ENCODE measurements around the gene TIMM29.
"Not testable (repeated sequence)": the region's sequence is repeated elsewhere in the genome, so short reads cannot be mapped to it uniquely, and the experiment has no call there.

TIMM29 gene

GRCh38 chr19:10936661-10937084, 8.1 kb downstream of the TIMM29 start:
- in situ Hi-C loops (cut with MboI; ENCODE audit: low sequenced_read_pairs) = loop anchor here (10.0 kb wide), 1 partner anchor 268 kb away; no protein-coding TSS in a partner anchor

- in situ Hi-C loops (cut with MboI; ENCODE audit: low sequenced_read_pairs) = not testable (repeated sequence)
Measured at GRCh38 chr19:10941649-10942048, 13.0 kb downstream of the TIMM29 start.

DNA sequence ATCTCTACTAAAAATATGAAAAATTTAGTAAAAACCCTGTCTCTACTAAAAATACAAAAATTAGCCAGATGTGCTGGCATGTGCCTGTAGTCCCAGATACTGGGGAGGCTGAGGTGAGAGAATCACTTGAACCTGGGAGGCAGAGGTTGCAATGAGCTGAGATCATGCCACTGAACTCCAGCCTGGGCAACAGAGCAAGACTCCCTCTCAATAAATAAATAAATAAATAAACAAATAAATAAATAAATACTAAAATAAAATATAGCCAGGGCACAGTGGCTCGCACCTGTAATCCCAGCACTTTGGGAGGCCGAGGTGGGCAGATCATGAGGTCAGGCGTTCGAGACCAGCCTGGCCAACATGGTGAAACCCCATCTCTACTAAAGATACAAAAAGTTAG, 14.8 kb downstream of the TIMM29 start:
- in situ Hi-C loops (cut with MboI; ENCODE audit: low sequenced_read_pairs) = not testable (repeated sequence)

- in situ Hi-C loops (cut with MboI; ENCODE audit: low sequenced_read_pairs) = no loop called here
Measured at GRCh38 chr19:10945264-10945663, 16.7 kb downstream of the TIMM29 start.

DNA sequence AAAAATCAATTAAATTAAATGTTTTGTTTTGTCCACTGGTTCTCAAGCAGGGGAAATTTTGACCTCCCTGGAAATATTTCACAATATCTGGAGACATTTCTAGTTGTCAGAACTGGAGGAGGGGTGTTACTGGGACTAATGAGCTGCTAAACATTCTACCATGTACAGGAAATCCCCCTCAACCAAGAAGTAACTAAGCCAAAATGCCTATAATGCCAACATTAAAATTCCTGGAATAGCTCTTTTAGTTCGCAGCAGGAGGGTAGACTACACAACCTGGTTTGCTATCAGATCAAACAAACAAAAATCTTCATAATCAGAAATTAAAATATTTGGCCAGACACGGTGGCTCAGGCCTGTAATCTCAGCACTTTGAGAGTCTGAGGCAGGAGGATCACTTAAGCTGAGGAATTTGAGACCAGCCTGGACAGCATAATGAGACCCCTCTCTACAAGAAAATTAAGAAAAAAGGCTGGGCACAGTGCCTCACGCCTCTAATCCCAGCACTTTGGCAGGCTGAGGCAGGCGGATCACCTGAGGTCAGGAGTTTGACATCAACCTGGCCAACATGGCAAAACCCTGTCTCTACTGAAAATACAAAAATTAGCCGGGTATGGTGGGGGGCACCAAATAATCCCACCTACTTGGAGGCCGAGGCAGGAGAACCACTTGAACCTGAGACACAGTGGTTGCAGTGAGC, 18.5 kb downstream of the TIMM29 start:
- in situ Hi-C loops (cut with MboI; ENCODE audit: low sequenced_read_pairs) = no loop called here

GRCh38 chr19:10952809-10953208, 24.2 kb downstream of the TIMM29 start:
- in situ Hi-C loops (cut with MboI; ENCODE audit: low sequenced_read_pairs) = no loop called here

DNA sequence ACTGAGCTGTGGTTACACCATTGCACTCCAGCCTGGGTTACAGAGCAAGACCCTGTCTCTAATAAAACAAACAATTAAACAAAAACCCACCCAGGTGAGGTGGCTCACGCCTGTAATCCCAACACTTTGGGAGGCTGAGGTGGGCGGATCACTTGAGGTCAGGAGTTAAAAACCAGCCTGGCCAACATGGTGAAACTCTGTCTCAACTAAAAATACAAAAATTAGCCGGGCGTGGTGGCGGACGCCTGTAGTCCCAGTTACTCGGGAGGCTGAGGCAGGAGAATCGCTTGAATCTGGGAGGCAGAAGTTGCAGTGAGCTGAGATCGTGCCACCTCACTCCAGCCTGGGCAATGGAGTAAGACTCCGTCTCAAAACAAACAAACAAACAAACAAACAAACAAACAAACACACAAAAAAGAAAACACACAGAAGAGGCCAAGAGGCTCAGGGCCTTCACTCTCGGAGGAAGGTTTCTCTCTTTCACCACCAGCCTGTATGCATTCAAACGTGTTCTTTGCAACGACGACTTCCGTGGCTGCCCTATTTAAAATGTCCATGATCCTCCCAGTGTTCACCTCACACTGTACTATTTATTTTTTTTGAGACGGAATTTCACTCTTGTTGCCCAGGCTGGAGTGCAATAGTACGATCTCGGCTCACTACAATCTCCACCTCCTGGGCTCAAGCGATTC, 30.8 kb downstream of the TIMM29 start:
- in situ Hi-C loops (cut with MboI; ENCODE audit: low sequenced_read_pairs) = not testable (repeated sequence)

- in situ Hi-C loops (cut with MboI; ENCODE audit: low sequenced_read_pairs) = no loop called here
Measured at GRCh38 chr19:10960314-10961072, 31.9 kb downstream of the TIMM29 start, which contains the start of gene SMARCA4. SMARCA4 (plus strand) TSS chr19:10961030; CDS start chr19:10984152, 23,122 bp downstream.

DNA sequence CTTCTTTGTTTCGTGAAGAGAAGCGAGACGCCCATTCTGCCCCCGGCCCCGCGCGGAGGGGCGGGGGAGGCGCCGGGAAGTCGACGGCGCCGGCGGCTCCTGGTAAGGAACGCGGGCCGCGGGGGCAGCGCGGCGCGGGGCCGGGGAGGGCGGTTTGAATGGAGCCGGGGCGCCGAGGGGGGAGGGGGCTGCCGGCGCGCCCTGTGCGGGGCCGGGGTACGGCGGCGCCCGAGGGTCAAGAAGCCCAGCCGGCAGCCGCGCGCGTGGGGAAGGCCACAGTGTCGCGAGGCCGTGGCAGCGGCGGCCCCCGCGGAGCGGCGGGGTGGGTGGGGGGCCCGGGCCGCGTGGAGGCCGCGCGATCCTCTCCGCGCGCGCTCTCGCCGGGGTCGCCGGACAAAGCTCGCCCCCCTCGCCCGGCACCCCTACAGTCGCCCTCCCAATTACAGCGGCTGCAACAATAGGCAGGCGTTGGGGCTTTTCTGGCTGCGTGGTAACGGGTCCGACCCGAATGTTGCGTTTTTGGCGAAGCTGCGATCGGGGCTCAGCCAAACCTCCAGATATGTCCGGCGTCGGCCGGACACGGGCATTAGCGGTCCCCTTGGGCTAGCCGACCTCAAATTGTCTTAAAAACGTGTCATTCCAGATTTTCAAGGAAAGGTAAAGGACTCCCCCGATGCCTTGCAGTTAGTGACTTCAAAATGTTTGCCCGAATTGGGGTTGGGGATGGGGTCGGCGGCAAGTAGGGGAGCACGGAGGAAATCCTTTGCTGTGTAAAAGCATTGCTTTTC, 32.7 kb downstream of the TIMM29 start:
- in situ Hi-C loops (cut with MboI; ENCODE audit: low sequenced_read_pairs) = no loop called here

DNA sequence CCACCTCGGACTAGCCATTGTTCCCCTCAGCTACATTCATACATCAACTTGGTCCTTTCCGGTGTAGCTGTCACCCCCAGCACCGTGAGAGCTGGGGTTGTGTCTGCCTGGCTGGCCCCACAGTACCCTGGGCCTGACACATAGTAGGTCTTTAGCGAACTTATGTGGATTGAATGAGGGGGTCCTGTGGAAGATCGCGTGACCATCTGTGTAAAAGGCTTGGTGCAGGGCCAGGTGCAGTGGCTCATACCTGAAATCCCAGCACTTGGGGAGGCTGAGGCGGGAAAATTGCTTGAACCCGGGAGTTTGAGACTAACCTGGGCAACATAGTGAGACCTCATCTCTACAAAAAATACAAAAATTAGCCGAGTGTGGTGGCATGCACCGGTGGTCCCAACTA, 34.3 kb downstream of the TIMM29 start:
- in situ Hi-C loops (cut with MboI; ENCODE audit: low sequenced_read_pairs) = no loop called here

DNA sequence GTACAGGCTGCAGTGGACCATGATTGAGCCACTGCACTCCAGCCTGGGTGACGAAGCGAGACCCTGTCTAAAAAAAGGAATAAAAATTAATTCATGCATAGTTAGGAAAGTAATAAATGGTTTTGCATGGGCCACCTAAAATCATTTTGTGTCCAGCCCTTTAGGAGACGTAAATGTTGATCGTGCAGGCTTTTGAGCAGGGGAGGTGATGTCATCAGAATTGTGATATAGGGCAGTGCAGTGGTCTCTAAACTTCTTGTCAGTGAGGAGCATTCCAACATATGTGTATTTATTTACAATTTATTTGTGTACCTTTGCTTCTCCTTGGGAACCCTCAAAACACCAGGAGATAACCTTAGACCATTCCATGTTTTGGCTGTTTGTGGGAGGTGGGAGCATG, 35.3 kb downstream of the TIMM29 start:
- in situ Hi-C loops (cut with MboI; ENCODE audit: low sequenced_read_pairs) = no loop called here

- in situ Hi-C loops (cut with MboI; ENCODE audit: low sequenced_read_pairs) = no loop called here
Measured at GRCh38 chr19:10964903-10965302, 36.3 kb downstream of the TIMM29 start.

DNA sequence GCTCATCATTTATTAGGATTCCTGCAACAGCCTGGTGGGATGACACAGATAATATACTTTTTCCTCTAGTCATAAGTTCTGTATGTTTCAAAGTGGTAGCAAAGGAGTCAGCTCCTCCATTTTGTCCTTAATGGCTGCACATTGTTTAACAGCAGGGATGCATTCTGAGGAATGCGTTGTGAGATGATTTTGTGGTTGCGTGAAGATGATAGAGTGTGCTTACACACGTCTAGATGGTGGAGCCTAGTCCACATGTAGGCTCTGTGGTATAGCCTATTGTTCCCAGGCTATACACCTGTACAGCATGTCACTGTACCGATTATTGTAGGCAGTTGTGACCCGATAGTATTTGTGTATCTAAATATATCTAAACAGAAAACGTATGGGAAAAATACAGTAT, 36.8 kb downstream of the TIMM29 start:
- in situ Hi-C loops (cut with MboI; ENCODE audit: low sequenced_read_pairs) = no loop called here

DNA sequence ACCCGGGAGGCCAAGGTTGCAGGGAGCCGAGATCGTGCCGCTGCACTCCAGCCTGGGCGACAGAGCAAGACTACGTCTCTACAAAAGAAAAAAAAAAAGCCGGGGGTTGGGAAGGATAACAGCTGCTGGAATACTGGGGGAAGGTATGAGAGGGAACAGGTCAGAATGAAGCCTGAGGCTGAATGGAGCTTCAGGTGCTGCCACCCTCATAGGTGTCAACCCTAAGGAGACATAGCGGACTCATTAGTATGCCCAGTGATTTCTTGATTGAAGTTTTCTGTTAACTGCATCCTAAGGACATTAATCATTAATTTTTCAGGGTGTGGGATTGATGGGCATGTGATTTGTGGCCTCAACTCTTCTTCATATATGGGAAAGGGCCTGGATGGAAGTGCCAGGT, 38.2 kb downstream of the TIMM29 start:
- in situ Hi-C loops (cut with MboI; ENCODE audit: low sequenced_read_pairs) = no loop called here

DNA sequence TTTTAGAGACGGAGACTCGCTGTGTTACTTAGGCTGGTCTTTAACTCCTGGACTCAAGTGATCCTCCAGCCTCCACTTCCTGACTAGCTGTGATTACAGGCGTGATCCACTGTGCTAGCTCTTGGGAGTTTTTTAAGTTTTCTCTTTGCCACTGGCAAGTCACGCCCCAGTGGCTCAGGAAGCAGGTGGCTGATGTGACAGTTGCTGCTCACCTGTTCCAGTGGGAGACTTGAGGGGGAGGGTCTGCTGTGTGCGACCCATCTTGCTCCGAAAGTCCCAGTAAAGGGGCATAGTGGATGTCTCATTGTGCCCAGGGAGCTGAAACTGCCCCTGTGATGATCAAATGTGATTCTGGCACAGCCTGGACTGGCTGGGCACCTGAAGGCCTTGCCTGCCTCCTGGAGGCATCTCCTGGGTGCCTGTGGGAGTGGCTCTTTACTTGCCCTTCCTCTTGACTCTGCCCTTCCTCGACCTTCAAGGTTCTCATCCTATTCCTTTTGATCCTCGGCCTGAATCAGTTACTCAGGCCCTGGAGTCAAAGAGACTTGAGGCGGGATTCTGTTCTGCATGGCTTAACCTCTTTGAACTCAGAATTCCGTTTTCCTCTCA, 40.0 kb downstream of the TIMM29 start:
- in situ Hi-C loops (cut with MboI; ENCODE audit: low sequenced_read_pairs) = no loop called here

- in situ Hi-C loops (cut with MboI; ENCODE audit: low sequenced_read_pairs) = no loop called here
Measured at GRCh38 chr19:10971107-10971726, 42.6 kb downstream of the TIMM29 start.

DNA sequence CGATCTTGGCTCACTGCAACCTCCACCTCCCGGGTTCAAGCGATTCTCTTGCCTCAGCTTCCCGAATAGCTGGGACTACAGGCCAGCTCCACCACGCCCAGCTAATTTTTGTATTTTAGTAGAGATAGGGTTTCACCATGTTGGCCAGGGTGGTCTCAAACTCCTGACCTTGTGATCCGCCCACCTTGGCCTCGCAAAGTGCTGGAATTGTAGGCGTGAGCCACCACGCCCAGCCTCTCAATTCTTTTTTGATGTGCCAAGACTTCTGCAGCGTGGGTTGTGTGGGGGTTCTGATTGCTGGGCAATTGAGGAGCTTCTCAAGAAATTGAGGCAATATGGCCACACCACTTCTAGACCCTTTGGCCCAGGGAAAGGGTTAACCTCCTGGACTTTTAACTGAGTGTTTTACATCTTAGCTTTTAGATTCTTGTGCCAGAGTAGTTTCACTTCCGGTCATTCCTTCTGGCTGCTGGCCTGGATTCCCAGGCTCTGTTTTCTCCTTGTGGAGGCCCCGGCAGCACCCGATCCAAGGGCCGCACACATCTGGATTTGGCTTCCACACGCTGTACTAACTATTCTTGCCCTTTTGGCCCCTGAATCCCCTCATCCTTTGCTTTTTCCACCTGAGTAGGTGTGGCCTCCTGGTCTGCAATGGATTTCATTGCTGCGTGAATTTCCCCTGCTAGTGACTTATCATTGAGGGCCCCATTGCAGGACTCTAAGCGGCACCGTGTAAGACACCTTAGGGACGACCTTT, 46.9 kb downstream of the TIMM29 start:
- in situ Hi-C loops (cut with MboI; ENCODE audit: low sequenced_read_pairs) = no loop called here

- in situ Hi-C loops (cut with MboI; ENCODE audit: low sequenced_read_pairs) = no loop called here
Measured at GRCh38 chr19:10976131-10976892, 47.7 kb downstream of the TIMM29 start.

- in situ Hi-C loops (cut with MboI; ENCODE audit: low sequenced_read_pairs) = no loop called here
Measured at GRCh38 chr19:10977742-10978092, 49.1 kb downstream of the TIMM29 start.
